Raji (cell line): ENCODE data around the gene INPP4B.

ENCODE experiments used
- POLR2A ChIP-seq: IDR thresholded peaks from 2 replicates; pipeline ENCODE4 v1.6.1; 2011; ENCODE audit warnings: low read depth, low read length, control low read depth; ENCODE audit not compliant: insufficient read depth

The INPP4B gene

DNA sequence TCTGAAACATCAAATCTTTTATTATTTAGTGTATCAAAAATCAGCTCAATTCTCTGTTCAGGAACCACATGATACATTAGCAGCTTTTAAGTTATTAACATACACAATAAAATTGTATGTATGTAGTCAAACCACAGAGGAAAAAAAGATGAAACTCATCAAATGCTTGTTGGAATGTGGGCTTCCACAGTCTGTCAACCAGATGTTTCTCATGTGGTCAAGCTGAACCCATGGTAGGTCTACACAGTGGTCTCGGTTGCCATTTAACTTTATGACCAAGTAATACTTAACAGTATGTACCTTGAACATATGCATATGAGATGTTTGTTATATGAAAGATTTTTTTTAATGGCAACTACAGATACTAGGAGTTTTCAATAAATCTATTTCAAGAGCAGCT lies 781.9 kb downstream of the INPP4B start:
- no peak for TF ChIP-seq POLR2A

DNA sequence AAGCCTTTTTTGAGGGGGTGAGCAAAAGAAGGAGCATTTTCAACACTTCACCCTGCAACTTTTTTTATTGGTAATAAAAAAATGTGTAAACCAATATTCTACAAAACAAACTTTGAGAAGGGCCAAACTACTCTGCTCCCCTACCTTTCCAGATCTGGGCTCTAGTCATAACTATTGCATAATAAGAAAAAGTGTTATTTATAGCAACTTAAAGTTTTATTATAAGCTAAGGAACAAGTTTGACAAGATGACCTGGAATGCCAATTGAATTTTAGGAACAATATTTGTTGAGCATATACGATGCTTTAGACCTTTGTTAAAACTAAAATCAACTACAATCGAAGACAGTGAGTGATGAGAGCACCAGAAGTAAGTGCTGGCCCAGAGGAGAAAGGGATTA lies 800.1 kb downstream of the INPP4B start:
- TF ChIP-seq POLR2A, result no peak

GRCh38 chr4:142044271-142044670 lies 801.8 kb downstream of the INPP4B start:
- no peak for TF ChIP-seq POLR2A

- TF ChIP-seq POLR2A, result no peak
Measured at GRCh38 chr4:142043509-142043908, 802.6 kb downstream of the INPP4B start.

- TF ChIP-seq POLR2A, result no peak
Measured at GRCh38 chr4:142041788-142042187, 804.3 kb downstream of the INPP4B start.

DNA sequence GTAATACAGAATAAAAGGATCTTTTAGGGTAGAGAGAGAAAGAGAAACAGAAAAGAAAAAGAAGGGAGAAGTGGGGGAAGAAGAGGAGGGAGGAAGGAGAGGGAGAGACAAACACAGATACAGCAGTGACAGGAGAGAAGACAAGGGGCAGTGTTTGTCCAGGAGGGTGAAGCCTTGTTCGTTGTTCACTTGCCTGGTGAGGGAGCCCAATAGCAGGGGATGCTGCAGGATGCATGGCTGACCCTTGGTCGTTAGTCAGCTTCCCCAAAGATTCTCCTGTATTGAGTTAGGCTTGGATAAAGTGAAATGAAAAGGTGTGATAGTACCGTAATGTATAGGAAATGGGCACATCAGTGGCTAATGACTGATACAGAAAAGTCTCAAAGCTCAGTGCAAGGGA lies 806.1 kb downstream of the INPP4B start:
- no peak for TF ChIP-seq POLR2A

GRCh38 chr4:142036795-142037583 lies 809.1 kb downstream of the INPP4B start:
- no peak for TF ChIP-seq POLR2A

GRCh38 chr4:142035566-142035965 lies 810.5 kb downstream of the INPP4B start:
- TF ChIP-seq POLR2A, result no peak

DNA sequence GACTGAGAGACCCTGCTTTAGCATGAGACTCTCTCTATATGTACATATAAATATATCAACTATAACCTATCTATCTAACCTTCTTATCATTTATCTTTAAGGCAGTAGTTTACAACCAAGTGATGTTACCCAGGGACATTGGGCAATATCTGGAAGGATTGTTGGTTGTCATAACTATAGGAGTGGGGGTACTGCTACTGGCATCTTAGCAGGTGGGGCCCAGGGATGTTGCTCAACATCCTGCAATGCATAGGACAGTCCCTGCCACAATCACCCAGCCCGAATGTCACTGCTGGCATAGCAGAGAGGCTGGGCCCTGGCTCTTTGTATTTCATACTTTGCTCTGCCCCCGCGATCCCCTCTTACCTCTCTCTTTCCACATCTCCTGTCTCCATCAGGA lies 812.0 kb downstream of the INPP4B start:
- no peak for TF ChIP-seq POLR2A

DNA sequence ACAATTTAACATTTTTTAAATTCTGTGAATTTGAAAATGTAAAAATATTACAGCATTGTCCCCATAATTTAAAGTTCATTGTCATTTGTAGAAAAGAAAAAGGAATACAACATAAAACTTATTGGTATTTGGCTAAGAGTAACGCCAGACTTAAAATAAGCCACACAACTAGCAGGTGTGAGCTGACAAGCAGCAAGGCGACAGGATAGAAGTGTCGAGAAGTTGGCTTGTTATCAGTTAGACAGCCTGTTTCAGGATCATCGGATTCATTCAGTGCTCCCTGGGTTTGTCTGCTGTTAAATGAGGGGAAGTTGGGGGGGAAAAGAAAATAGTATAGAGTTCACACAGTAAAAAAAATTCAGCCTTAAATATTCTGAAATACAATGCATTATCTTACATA lies 816.1 kb downstream of the INPP4B start:
- TF ChIP-seq POLR2A, result no peak

DNA sequence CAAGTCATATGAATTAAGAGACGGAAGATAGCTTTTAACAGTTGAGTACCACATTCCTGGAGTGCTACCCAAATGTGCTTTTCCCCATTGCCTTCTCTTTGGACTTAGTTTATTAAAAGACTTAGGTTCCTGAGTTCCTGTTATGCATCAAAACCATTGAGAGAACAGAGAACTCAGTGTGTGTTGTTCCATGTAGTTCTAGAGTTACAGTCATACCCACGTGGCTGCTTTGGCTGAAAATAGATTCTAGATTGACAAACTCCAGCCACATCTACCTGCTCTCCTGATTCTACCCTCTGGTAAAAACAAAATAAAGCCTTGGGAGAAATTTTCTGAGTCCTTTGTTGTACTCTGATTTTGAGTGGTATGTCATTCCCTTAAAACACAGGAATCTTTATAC lies 824.3 kb downstream of the INPP4B start:
- no peak for TF ChIP-seq POLR2A

DNA sequence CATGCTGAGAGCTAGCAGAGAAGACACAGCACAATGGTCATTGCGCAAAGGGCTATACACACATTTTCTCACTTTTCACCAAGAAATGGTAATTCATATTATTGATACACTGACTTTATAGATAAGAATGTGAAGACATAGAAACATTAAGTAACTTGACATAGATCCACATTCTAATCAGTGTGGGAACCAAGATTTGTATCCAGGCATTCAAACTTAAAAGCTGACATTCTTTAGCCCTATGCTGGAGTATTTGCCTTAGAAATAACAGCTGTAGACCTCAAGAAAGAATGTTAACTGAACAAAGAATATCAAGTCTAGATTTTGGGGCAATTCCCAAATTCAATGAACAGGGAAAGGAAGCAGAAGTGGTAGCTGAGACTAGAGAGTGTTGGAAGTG lies 824.9 kb downstream of the INPP4B start:
- TF ChIP-seq POLR2A, result no peak

DNA sequence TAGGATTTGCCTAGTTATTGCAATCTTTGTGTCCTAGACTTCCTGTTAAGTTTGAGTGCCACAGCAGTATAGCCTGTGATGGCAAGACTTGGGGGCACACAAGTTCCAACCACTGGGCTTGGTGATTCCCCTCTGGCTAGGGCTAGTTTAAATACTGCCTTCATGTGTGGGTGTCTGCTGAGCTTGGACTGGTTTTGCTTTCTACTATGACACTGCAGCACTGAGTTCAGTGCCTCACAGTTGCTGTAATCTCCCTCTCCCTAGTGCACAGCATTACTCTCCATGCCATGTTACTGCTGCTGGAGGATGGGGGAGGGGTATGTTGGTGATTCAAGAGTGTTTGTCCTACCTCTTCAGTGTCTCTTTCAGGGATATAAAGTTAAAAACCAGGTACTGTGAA lies 830.1 kb downstream of the INPP4B start:
- no peak for TF ChIP-seq POLR2A

- no peak for TF ChIP-seq POLR2A
Measured at GRCh38 chr4:142009751-142010150, 836.4 kb downstream of the INPP4B start.

- TF ChIP-seq POLR2A, result no peak
Measured at GRCh38 chr4:142005519-142005918, 840.6 kb downstream of the INPP4B start.

DNA sequence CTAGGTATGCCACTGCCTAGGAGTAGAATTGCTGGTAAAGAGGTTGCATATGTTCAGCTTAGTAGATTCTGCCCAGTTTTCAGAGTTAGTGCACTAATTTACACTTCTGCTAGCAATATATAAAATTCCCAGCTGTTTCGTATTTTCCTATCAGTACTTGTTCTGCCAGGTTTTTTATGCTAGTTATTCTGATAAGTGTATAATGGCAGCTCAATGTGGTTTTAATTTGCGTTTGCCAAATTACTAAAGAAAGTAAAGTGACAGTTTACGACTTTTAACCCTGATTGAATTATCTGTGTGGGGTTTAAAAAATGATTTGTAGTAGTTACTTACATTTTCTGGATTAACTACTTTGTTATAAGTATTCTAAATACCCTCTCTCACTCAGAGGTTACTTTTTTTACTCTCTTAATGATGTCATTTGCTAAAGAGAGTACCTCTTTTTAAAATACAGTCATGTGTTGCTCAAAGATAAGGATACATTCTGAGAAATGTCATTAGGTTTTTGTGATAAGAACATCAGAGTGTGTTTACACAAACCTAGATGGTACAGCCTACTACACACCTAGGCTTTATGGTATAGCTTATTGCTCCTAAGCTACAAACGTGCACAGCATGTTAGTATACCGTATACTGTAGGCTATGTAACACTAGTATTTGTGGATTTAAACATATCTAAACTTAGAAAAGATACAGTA lies 846.5 kb downstream of the INPP4B start:
- TF ChIP-seq POLR2A, result no peak

- TF ChIP-seq POLR2A, result no peak
Measured at GRCh38 chr4:141995056-141995455, 851.0 kb downstream of the INPP4B start.

GRCh38 chr4:141977433-141977832 lies 868.7 kb downstream of the INPP4B start:
- TF ChIP-seq POLR2A, result no peak
